ENCODE data around the gene ARHGAP24. TPM values are rescaled to one million over a fixed set of nuclear protein-coding genes. Genes with fewer than 3 reads are reported as not detected.
A peak's percentile ranks its signal among the peaks of the same experiment; 100 is the strongest.

ARHGAP24 gene
- total and polyA plus RNA-seq, 12 donors: 6.7 to 35.5 (median 23.9) TPM

DNA sequence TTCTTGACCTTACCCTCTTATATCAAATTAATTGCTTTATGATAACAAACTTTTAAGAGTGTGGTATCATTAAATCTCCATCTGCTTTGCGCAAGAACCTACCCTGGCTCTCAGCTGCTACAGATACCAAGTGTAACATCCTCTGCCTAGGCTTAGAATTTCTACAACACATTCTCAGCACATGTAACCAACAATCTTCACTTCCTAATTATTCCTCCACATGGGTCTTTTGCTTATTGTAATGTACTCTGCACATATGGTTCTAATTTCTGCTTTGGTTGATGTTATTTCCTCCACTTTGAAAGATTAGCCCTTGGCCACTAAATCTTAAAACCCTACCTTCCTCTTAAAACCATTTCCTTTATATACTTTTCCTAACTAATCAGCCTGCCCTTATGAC, 242.4 kb downstream of the ARHGAP24 start:
- ATAC-seq: peak in 2 of 8 donors; percentile 33 to 42
- intact Hi-C loops (cut with DNase I): no loop called here
- 90 to 93% methylated on average over 1 of the region's 1 CpG for WGBS, 2 donors
- Histone ChIP-seq H3K9me3 (peaks cover 0 to 2% (median 0%) of the 10 kb centered on the region in 11 donors), H3K4me1 (peaks cover 0 to 32% (median 13%) of the 10 kb centered on the region in 9 donors), H3K36me3 (no peaks in the 10 kb centered on the region), H3K4me3 (no peak overlapping the region), H3K27me3 (no peaks in the 10 kb centered on the region), H3K27ac (peak overlapping the region in 1 of 10 donors; percentile 27)
- no peak for TF ChIP-seq CTCF (IDR thresholded peaks at IDR 0.05)
- no peak for DNase-seq

DNA sequence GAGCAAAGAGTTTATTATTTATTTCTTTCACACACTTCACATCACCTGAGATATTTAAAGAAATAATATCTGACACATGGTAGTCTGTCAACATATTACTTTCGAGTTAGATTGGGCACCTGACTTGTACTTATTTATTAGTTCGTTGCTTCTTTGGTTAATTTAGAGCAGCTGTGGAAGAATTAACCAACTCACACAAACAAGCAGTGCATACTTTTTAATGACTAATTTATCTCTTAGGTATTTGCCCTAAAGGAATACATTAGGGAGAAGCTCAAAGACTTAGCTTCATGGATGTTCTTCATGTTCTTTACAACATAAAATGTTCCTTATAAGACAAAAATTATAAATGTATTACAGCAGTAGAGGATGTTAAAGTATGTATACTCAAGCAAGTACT, 242.9 kb downstream of the ARHGAP24 start:
- Histone ChIP-seq H3K4me3 (no peak overlapping the region), H3K4me1 (peaks cover 0 to 32% (median 13%) of the 10 kb centered on the region in 9 donors), H3K27ac (peak overlapping the region in 1 of 10 donors; percentile 27), H3K27me3 (no peaks in the 10 kb centered on the region), H3K36me3 (no peaks in the 10 kb centered on the region), H3K9me3 (no peaks in the 10 kb centered on the region)
- no peak for TF ChIP-seq CTCF (IDR thresholded peaks at IDR 0.05)
- DNase-seq (no peak), ATAC-seq (no peak)
- intact Hi-C loops (cut with DNase I): no loop called here
- 44 to 47% methylated on average over 2 of the region's 2 CpGs for WGBS, 2 donors

- Histone ChIP-seq H3K9me3 (no peaks in the 10 kb centered on the region), H3K4me3 (no peak overlapping the region), H3K27me3 (no peaks in the 10 kb centered on the region), H3K4me1 (peaks cover 0 to 36% (median 20%) of the 10 kb centered on the region in 9 donors), H3K36me3 (no peaks in the 10 kb centered on the region), H3K27ac (no peak overlapping the region)
- no peak for TF ChIP-seq CTCF (IDR thresholded peaks at IDR 0.05)
- ATAC-seq: no peak
- intact Hi-C loops (cut with DNase I): no loop called here
- DNase-seq: no peak
- 63 to 66% methylated on average over 3 of the region's 3 CpGs for WGBS, 2 donors
These were observed 245.8 kb downstream of the ARHGAP24 start for GRCh38 chr4:85720735-85721134.

DNA sequence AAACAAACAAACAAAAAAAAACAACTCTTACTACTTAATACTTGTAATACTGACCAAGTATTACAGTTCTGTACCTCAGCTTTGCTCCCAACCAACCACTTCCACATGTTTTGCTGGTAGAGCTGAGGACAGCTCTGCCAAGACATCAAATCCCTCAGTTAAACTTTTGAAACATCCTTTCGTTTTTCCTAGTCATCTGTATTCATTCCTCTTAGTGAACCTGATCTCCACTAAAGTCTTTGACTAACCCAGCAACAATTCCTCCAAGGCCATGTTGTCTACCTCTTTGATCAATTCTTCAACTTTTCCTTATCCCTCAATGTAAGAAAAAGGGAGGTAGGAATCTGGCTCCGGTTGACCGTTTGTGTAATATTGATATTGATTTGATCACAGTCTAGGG, 247.5 kb downstream of the ARHGAP24 start:
- H3K27me3 ChIP-seq: no peaks in the 10 kb centered on the region
- intact Hi-C loops (cut with DNase I): no loop called here
- DNase-seq (no peak), ATAC-seq (no peak)
- H3K4me1 ChIP-seq: peaks cover 0 to 44% (median 29%) of the 10 kb centered on the region in 9 donors
- H3K9me3 ChIP-seq: no peaks in the 10 kb centered on the region
- no peaks in the 10 kb centered on the region for H3K36me3 ChIP-seq
- no peak overlapping the region for H3K27ac ChIP-seq
- no peak overlapping the region for H3K4me3 ChIP-seq
- 88 to 94% methylated on average over 3 of the region's 3 CpGs for WGBS, 2 donors
- no peak for TF ChIP-seq CTCF (IDR thresholded peaks at IDR 0.05)
